Large intestine (tissue), 3 donors: ENCODE data around the gene DNMT3A. TPM values are rescaled to one million over a fixed set of nuclear protein-coding genes. Genes with fewer than 3 reads are reported as not detected.
A peak's percentile ranks its signal among the peaks of the same experiment; 100 is the strongest.

ENCODE experiments used
- DNase-seq, 2 donors: peaks; one replicate each; pipeline versions ENCODE4 v3.0.0 to v3.0.0-alpha.2; 2013
- H3K27ac ChIP-seq: one replicate; pipeline ENCODE4 v1.5.1; 2013; ENCODE audit warnings: low read length
- H3K27me3 ChIP-seq: 2 replicates; pipeline ENCODE4 v1.6.1; 2013; ENCODE audit warnings: low read length; ENCODE audit not compliant: control insufficient read depth, insufficient read depth
- H3K36me3 ChIP-seq: 2 replicates; pipeline ENCODE4 v1.6.1; 2013; ENCODE audit warnings: low read length; ENCODE audit not compliant: control insufficient read depth, insufficient read depth
- H3K4me1 ChIP-seq: one replicate; pipeline ENCODE4 v1.6.1; 2013; ENCODE audit warnings: low read length; ENCODE audit not compliant: control insufficient read depth, insufficient read depth
- H3K4me3 ChIP-seq: one replicate; pipeline ENCODE4 v1.5.1; 2013; ENCODE audit warnings: low read length
- H3K9me3 ChIP-seq: one replicate; pipeline ENCODE4 v1.6.1; 2013; ENCODE audit warnings: mild to moderate bottlenecking, low read depth, low read length, moderate library complexity; ENCODE audit not compliant: control insufficient read depth
- WGBS: methylation state at CpG from one replicate; pipeline ENCODE4 v1.1.5; 2013; ENCODE audit warnings: low lambda C conversion rate; ENCODE audit not compliant: insufficient coverage; 5-methylcytosine and 5-hydroxymethylcytosine counted together
- polyA plus RNA-seq: library from polyadenylated mRNA; unstranded; fragments of 120-200 nt; gene quantifications from one replicate; pipeline ENCODE4 v1.2.1, GENCODE V29; 2013

The DNMT3A gene
- polyA plus RNA-seq, 1 donor: 50.2 TPM

DNA sequence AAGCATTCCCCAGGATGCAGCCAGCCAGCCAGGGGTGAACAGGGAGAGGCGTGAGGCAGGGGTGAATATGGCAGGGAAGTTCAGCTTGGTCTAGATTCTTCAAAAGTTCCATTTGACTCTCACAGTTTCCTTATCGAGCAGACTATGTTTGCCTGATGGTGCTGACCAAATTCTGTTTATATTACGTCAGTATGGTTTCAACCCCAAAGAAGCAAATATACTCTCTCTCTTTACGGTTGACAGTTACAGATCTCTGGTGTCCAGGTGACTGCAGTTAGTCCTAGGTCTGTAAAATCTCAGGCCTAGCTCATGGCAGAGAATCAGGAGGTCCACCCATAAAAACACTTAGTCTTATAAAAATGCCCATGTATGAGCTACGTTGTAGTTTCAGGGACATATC is 38.3 kb upstream of the DNMT3A start:
- H3K4me1 ChIP-seq: peaks cover 23% of the 10 kb centered on the region
- no peaks in the 10 kb centered on the region for H3K36me3 ChIP-seq
- H3K9me3 ChIP-seq: no peaks in the 10 kb centered on the region
- WGBS: 100% methylated on average over 2 of the region's 5 CpGs
- H3K27ac ChIP-seq: no peak overlapping the region
- no peak for DNase-seq
- H3K27me3 ChIP-seq: no peaks in the 10 kb centered on the region
- no peak overlapping the region for H3K4me3 ChIP-seq

DNA sequence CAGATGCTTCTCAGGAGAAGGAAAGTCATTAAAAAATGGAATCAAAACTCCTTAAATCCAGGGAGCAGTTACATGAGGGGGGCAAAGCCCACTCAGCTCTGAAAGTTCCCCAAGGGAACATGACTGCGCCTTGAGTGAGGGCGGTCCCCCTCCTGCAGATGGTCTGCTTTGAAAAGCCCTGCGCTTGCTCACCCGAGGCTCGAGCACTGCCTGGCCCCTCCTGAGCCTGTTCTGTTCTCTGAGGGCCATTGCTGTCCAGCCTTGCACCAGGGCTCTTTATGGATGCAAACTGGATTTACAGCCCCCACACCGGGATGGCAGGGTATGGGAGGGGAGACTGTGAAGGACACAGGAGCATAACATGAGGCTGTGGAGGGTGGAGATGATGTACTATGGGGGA is 37.8 kb upstream of the DNMT3A start:
- Histone ChIP-seq H3K9me3 (no peaks in the 10 kb centered on the region), H3K36me3 (no peaks in the 10 kb centered on the region), H3K27me3 (no peaks in the 10 kb centered on the region), H3K4me3 (no peak overlapping the region), H3K4me1 (peaks cover 23% of the 10 kb centered on the region), H3K27ac (no peak overlapping the region)
- whole genome bisulfite sequencing: no CpG with 5 or more reads among the region's 6 CpGs
- no peak for DNase-seq

DNA sequence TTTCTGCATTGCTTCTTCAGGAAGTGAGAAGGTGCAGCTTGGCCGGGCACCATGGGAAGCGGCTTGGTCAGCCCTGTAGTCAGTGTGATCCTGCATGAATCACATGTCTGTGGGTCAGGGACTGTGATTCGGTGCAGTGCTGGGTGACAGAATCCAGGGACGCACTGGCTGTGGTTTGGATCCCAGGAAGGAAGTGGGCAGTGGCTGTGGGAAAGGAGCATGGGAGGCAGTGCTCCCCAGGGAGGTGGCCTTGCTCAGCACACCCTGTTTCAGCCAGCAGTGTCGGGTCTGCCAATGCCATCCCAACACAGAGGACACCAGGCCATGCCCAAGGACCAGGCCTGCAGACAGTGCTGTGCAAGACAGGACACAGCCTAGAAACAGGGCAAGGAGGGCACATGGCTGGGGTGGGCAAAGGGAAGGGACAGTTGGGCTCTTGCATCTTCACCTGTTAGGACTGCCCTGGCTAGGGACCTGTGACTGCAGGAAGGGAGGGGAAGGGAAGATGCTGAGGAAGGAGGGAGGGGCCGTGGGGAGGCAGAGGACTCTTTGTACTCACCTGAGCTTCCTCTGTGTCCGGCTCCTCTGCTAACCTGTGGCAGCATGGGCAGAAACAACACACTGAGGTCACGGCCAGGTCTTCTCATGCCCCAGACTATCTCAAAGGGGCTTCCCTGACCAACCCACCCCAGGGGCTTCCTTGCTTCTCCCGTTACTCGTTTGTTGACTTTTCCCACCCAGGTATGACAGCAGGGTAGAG is 37.2 kb upstream of the DNMT3A start:
- WGBS: no CpG with 5 or more reads among the region's 10 CpGs
- Histone ChIP-seq H3K36me3 (no peaks in the 10 kb centered on the region), H3K27ac (no peak overlapping the region), H3K9me3 (no peaks in the 10 kb centered on the region), H3K4me3 (no peak overlapping the region), H3K4me1 (peaks cover 23% of the 10 kb centered on the region), H3K27me3 (no peaks in the 10 kb centered on the region)
- DNase-seq: no peak

DNA sequence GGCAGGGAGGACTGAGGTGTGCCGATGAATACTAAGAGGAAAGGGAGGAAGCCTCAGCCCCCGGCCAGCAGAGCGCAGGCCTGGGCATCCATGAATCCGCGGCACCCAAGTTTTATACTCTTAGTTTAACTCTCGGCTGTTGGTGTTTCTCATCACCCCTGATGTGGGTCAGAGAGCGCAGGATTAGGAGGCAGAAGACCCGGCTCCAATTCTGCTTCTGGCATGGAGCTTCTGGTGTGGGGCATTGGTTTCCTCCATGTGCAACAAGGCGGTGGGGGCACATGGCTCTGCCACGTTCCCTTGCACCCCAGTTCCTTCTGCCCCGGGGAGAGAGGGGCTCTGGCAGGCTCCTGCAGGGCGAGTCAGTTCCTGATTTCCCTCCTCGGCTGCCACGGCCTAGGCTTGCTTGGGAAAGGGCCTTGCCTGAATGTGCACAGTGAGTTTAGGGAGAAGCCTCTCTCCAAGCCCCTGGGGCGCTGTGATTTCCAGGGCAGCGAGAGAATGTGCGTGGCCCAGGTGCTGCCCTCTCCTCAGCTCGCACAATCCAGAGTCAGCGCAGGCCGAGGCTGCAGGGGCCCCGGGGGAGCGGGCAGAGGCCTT is 36.2 kb upstream of the DNMT3A start:
- H3K9me3 ChIP-seq: no peaks in the 10 kb centered on the region
- WGBS: no CpG with 5 or more reads among the region's 22 CpGs
- no peak overlapping the region for H3K4me3 ChIP-seq
- H3K4me1 ChIP-seq: peaks cover 30% of the 10 kb centered on the region
- DNase-seq: no peak
- H3K27me3 ChIP-seq: no peaks in the 10 kb centered on the region
- no peaks in the 10 kb centered on the region for H3K36me3 ChIP-seq
- no peak overlapping the region for H3K27ac ChIP-seq

DNA sequence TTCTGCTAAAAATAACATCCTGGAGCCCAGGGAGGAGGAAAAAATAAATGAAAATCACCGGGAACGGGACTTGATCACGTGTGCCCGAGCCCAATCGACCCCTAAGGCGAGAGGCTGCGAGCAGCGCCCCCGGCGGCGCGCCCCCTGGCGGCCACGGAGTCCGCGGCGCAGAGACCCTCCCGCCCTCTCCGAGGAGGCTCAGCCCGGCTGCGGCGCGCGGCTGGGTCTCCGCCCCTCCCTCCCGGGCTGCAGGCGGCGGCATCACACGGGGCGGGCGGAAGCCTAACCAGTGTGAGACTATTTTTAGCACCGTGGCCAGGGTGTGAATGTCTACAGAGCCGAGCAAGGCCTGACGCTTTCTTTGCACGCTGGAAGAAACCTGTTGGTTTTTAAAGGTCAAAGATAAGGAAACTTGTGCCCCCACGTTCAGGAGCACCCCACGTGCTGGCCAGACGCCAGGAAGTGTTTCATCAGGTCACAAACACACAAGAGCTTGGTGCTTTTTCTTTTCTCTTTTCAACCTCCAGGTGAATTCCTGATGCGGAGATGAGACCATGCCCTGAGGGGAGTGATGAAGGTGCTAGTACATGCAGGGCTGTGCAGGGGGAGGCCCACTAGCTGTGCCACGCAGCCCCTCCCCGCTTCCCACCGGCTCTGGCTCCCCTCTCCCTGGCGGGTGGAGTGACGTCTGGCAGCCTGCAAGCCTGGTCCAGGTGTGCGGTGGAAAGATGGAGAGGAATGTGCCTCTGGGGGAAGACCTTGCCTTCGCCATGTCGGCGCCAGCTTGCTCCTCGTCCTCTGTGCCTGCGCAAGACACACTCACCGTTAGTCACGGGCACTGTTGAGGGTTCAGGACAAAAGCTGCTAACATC is 35.3 kb upstream of the DNMT3A start:
- Histone ChIP-seq H3K36me3 (no peaks in the 10 kb centered on the region), H3K27ac (peak overlapping the region; percentile 65), H3K4me3 (peak overlapping the region; percentile 14)

DNA sequence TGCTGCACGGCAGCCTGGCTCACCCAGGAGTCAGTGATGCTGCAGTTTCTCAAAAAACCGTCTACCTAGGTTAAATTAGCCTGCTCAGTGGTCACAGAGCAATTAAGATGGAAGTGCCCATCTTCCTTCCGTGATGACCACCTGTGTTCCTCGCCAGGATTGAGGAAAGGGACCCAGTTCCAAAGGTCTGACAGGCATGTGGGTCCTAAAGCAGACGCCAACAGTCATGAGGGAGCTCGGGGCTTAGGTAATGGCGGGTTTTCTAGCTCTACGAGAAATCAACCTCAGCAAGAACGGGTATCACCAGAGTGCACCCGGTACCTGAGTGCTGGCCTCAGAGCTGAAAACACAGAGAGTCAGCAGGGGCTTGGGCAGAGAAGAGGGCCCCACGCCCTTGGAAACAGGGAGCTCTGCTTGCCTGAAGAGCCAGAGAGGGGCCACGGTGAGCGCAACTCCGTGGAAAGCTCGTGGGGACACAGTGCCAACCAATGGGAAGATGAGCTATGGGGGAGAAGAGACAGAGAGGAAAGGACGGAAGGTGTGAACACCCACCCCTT is 34.3 kb upstream of the DNMT3A start:
- Histone ChIP-seq H3K27me3 (no peaks in the 10 kb centered on the region), H3K4me3 (no peak overlapping the region), H3K9me3 (no peaks in the 10 kb centered on the region), H3K27ac (peak overlapping the region; percentile 26), H3K4me1 (peaks cover 47% of the 10 kb centered on the region), H3K36me3 (no peaks in the 10 kb centered on the region)
- 55% methylated on average over 4 of the region's 16 CpGs for WGBS
- no peak for DNase-seq

More for the DNA sequence above, 35.3 kb upstream of the DNMT3A start:
- peak; percentile 92 to 95 for DNase-seq
- WGBS: no CpG with 5 or more reads among the region's 52 CpGs
- H3K27me3 ChIP-seq: no peaks in the 10 kb centered on the region
- peaks cover 39% of the 10 kb centered on the region for H3K4me1 ChIP-seq
- no peaks in the 10 kb centered on the region for H3K9me3 ChIP-seq

DNA sequence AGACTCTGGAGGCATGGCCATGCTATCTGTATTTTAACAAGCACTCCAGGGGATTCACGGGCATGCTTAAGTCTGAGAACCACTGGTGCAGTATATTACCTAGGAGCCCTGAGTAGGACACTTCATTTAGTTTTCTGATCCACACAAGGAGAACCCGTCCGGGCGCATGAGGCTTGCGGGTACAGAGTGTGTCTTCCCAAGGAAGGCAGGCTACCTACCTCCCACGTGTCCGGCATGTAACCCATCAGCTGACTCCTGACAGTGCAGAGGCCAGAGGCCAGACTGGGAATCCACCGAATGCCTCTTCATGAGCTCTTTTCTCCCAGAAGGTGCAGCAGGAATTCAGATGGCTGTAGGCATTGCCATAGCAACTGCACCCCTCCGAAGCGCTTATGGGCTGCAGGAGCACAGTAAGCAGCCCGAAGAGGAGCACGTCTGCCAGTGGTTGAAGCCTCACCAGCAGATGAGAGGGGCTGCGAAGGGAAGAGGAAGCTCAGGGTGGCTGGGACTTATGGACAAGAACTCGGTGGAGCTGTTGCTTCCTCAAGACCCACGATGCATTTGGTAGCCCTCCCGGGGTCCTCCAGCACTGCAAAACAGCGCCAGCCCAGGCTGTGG is 33.8 kb upstream of the DNMT3A start:
- no peak overlapping the region for H3K4me3 ChIP-seq
- H3K27ac ChIP-seq: no peak overlapping the region
- H3K27me3 ChIP-seq: no peaks in the 10 kb centered on the region
- no peak for DNase-seq
- no CpG with 5 or more reads among the region's 17 CpGs for WGBS
- no peaks in the 10 kb centered on the region for H3K9me3 ChIP-seq
- peaks cover 46% of the 10 kb centered on the region for H3K4me1 ChIP-seq
- no peaks in the 10 kb centered on the region for H3K36me3 ChIP-seq

DNA sequence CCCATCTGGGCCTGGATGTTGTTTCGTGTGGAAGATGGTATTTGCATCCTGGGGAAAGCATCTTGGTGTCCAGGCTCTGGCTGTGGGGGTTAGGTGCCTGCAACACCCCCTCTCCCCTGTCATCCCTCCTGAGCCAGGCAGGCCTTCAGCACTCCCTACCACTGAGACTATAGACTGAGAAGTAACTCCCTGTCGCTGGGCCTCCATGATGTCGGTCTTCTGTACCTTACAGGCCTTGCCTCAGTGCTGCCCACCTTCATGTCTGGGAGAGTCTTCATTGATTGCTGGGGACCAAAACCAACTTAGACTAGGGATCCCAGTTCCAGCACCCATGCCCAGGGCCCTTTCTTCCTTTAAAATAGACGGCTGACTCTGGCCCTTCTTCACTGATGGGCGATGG is 33.1 kb upstream of the DNMT3A start:
- Histone ChIP-seq H3K27ac (no peak overlapping the region), H3K27me3 (no peaks in the 10 kb centered on the region), H3K4me1 (peaks cover 52% of the 10 kb centered on the region), H3K36me3 (no peaks in the 10 kb centered on the region), H3K4me3 (no peak overlapping the region), H3K9me3 (no peaks in the 10 kb centered on the region)
- no CpG with 5 or more reads among the region's 5 CpGs for WGBS
- no peak for DNase-seq

DNA sequence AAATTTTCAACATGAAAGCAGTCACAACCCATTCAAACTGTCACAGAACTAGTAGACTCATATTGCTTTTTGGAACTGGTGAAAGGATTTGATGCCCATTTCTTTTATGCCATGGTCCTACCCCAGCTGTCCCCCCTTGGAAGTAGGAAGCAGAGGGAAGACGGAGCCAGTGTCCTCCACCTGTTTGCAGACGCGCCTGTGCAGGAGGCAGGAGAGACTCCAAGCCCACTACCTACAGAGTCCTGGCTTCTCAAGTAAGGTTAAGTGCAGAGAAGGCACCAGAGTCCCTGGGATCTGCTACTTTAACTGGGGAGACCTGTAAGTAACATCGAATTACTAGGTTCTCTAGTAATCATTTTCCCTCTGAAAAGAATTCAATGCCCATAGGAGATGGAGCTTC is 32.7 kb upstream of the DNMT3A start:
- Histone ChIP-seq H3K27ac (no peak overlapping the region), H3K36me3 (no peaks in the 10 kb centered on the region), H3K9me3 (no peaks in the 10 kb centered on the region), H3K27me3 (no peaks in the 10 kb centered on the region), H3K4me1 (peaks cover 55% of the 10 kb centered on the region), H3K4me3 (no peak overlapping the region)
- DNase-seq: no peak
- no CpG with 5 or more reads among the region's 4 CpGs for WGBS
